Endothelial cell of umbilical vein (primary cell): ENCODE data around the gene ZNF763. TPM values are rescaled to one million over a fixed set of nuclear protein-coding genes. Genes with fewer than 3 reads are reported as not detected.

Source experiments
- BruUV-seq: library from RNA; stranded (reverse); fragments of 400-500 nt; replicated peaks from 2 replicates; lab custom pipeline; 2021; lab: Mats Ljungman, UMichigan
- CTCF ChIA-PET: fragments of 300-600, 350-600 bp; sonication (Branson Sonifier 250); formaldehyde crosslinking; loops from one replicate; lab custom pipeline; 2021; ENCODE audit warnings: antibody characterized with exemption, inconsistent platforms; lab: Charles Lee
- POLR2A ChIA-PET: fragments of 300-600, 350-600 bp; sonication (Branson Sonifier 250); formaldehyde crosslinking; loops from one replicate; lab custom pipeline; 2021; ENCODE audit warnings: antibody characterized with exemption, inconsistent platforms; lab: Charles Lee
- DNase-seq: peaks from one replicate; pipeline ENCODE4 v3.0.0-alpha.2; 2011; ENCODE audit warnings: low read depth, low spot score
- FAIRE-seq: peaks from 2 replicates; lab custom pipeline; 2011; peaks lifted over from hg19 to GRCh38; lab: Jason Lieb, UNC
- H2AFZ ChIP-seq: 2 replicates; pipeline ENCODE4 v1.6.0; 2012; ENCODE audit warnings: low read depth, low read length, control low read depth, inconsistent platforms
- H3K27ac ChIP-seq: 2 replicates; pipeline ENCODE4 v1.5.1; 2011; ENCODE audit warnings: low read depth, mild to moderate bottlenecking, control low read depth, low read length, moderate library complexity; ENCODE audit not compliant: insufficient read depth
- H3K27me3 ChIP-seq, 2 experiments: 2 replicates each; pipeline versions ENCODE4 v1.6.0 to v1.6.1; 2011; ENCODE audit warnings: low read length in 2 of 2, mixed read lengths in 1 of 2; ENCODE audit not compliant: control insufficient read depth in 2 of 2, insufficient read depth in 2 of 2
- H3K36me3 ChIP-seq, 2 experiments: 2 replicates in 1 of 2; 3 replicates in 1 of 2; pipeline ENCODE4 v1.5.1; 2011; ENCODE audit warnings: low read length in 2 of 2, mild to moderate bottlenecking in 1 of 2, moderate library complexity in 1 of 2; ENCODE audit not compliant: control insufficient read depth in 2 of 2, insufficient read depth in 2 of 2; ENCODE audit errors: extremely low read depth in 1 of 2
- H3K4me1 ChIP-seq: 3 replicates; pipeline ENCODE4 v1.5.1; 2011; ENCODE audit warnings: mild to moderate bottlenecking, low read length; ENCODE audit not compliant: control insufficient read depth, insufficient read depth; ENCODE audit errors: extremely low read depth
- H3K4me2 ChIP-seq: 2 replicates; pipeline ENCODE4 v1.6.1; 2011; ENCODE audit warnings: low read length, control low read depth, mixed read lengths; ENCODE audit not compliant: insufficient read depth
- H3K4me3 ChIP-seq, 3 experiments: fragments of 200-600 bp in 1 of 3; sonication (generic), shearing (Covaris generic) in 1 of 3; replicated peaks in 1 of 3; 2 replicates each; pipeline ENCODE4 v1.5.1; 2011 to 2016; ENCODE audit warnings: control low read depth in 3 of 3, low read length in 3 of 3, mild to moderate bottlenecking in 2 of 3, inconsistent platforms in 1 of 3, low read depth in 1 of 3, moderate library complexity in 1 of 3; ENCODE audit not compliant: insufficient read depth in 1 of 3
- H3K79me2 ChIP-seq: 2 replicates; pipeline ENCODE4 v1.6.0; 2012; ENCODE audit warnings: low read length, inconsistent platforms; ENCODE audit not compliant: control insufficient read depth, insufficient read depth
- H3K9ac ChIP-seq: replicated peaks from 2 replicates; pipeline ENCODE3; 2011; ENCODE audit warnings: low read length, control low read depth; ENCODE audit not compliant: insufficient read depth; ENCODE audit errors: extremely low read depth
- H3K9me1 ChIP-seq: replicated peaks from 3 replicates; pipeline ENCODE4 v1.6.0; 2011; ENCODE audit warnings: mild to moderate bottlenecking, low read length; ENCODE audit not compliant: control insufficient read depth, insufficient read depth; ENCODE audit errors: extremely low read depth
- H3K9me3 ChIP-seq: replicated peaks from 2 replicates; pipeline ENCODE4 v1.5.1; 2012; ENCODE audit warnings: low read length, inconsistent platforms; ENCODE audit not compliant: control insufficient read depth, insufficient read depth
- H4K20me1 ChIP-seq: replicated peaks from 2 replicates; pipeline ENCODE3; 2011; ENCODE audit warnings: mild to moderate bottlenecking, low read length; ENCODE audit not compliant: control insufficient read depth, insufficient read depth; ENCODE audit errors: extremely low read depth
- CTCF ChIP-seq, 2 donors: IDR thresholded peaks; 1 replicate in 1 of 2; 2 replicates in 1 of 2; pipeline ENCODE4 v1.5.1; 2011; ENCODE audit warnings: low read length in 2 of 2, mild to moderate bottlenecking in 2 of 2, moderate library complexity in 2 of 2, control low read depth in 1 of 2, inconsistent platforms in 1 of 2, low read depth in 1 of 2; ENCODE audit not compliant: insufficient read depth in 1 of 2; ENCODE audit errors: extremely low read depth in 1 of 2
- EZH2 ChIP-seq: IDR thresholded peaks from 2 replicates; pipeline ENCODE4 v1.6.1; 2012; ENCODE audit warnings: borderline replicate concordance, low read depth, mild to moderate bottlenecking, moderate library complexity, low read length, inconsistent platforms; ENCODE audit not compliant: severe bottlenecking
- FOS ChIP-seq: IDR thresholded peaks from 2 replicates; pipeline ENCODE4 v1.6.1; 2011; ENCODE audit warnings: mild to moderate bottlenecking, low read length, moderate library complexity, borderline replicate concordance; ENCODE audit not compliant: insufficient read depth
- GATA2 ChIP-seq: IDR thresholded peaks from 2 replicates; pipeline ENCODE4 v1.7.0; 2011; ENCODE audit warnings: low read depth, mild to moderate bottlenecking, moderate library complexity, mixed read lengths, low read length; ENCODE audit not compliant: insufficient read length, insufficient read depth
- JUN ChIP-seq: IDR thresholded peaks from 2 replicates; pipeline ENCODE4 v1.6.1; 2011; ENCODE audit warnings: borderline replicate concordance, low read depth; ENCODE audit not compliant: insufficient read length, insufficient read depth
- MAX ChIP-seq: IDR thresholded peaks from 2 replicates; pipeline ENCODE4 v1.6.1; 2011; ENCODE audit not compliant: insufficient read depth, insufficient read length
- MYC ChIP-seq: IDR thresholded peaks from one replicate; pipeline ENCODE4 v1.6.1; 2011; ENCODE audit warnings: mild to moderate bottlenecking, low read depth, low read length
- POLR2A ChIP-seq: IDR thresholded peaks from 2 replicates; pipeline ENCODE4 v1.6.1; 2012; ENCODE audit warnings: low read depth, mild to moderate bottlenecking, control low read depth, low read length
- POLR2AphosphoS5 ChIP-seq: IDR thresholded peaks from 2 replicates; pipeline ENCODE4 v1.6.1; 2012; ENCODE audit warnings: low read depth, mild to moderate bottlenecking, control low read depth, low read length, moderate library complexity; ENCODE audit not compliant: insufficient read depth
- dilution Hi-C: fragments of 300-500 bp; cut with MboI; formaldehyde crosslinking; loops from one replicate; pipeline ENCODE4 v1.15.0; 2019; ENCODE audit warnings: low sequenced_read_pairs; ENCODE audit not compliant: extremely low pct_ligation_motif_present
- intact Hi-C: fragments of 100-400 bp; cut with micrococcal nuclease; formaldehyde crosslinking; loops from one replicate; pipeline ENCODE4 v1.10.0; 2022
- polyA plus RNA-seq, 4 experiments: library from polyadenylated mRNA; depleted of rRNA in 3 of 4; stranded (reverse) in 3 of 4; unstranded in 1 of 4; fragments of >200 nt; gene quantifications; 2 replicates each; pipeline versions ENCODE4 v1.2.1 to v1.2.3, GENCODE V29; 2011 to 2012; ENCODE audit warnings: missing spikeins in 1 of 4
- total RNA-seq: library from RNA; stranded (reverse); gene quantifications from 2 replicates; pipeline ENCODE4 v1.2.3, GENCODE V29; 2021

The ZNF763 gene
- total and polyA plus RNA-seq, 2 donors (not counting 3 experiments of a cell fraction or from before 2014, with no cell fraction given) = 0.17 to 0.77 TPM

GRCh38 chr19:11942843-11943108, 22.1 kb upstream of the ZNF763 start:
- Histone ChIP-seq H3K79me2 (peaks cover 4% of the 10 kb centered on the region), H3K36me3 (no peaks in the 10 kb centered on the region), H2AFZ (no peak overlapping the region), H3K27ac (no peak overlapping the region), H3K9ac (no peak overlapping the region), H3K9me3 (peaks cover 8% of the 10 kb centered on the region), H3K27me3 (no peaks in the 10 kb centered on the region), H3K4me1 (no peaks in the 10 kb centered on the region), H3K9me1 (no peaks in the 10 kb centered on the region), H4K20me1 (no peaks in the 10 kb centered on the region), H3K4me3 (no peak overlapping the region), H3K4me2 (no peak overlapping the region)
- intact Hi-C loops (no loop called here), dilution Hi-C loops (no loop called here)
- no TSS peak for BruUV-seq
- DNase-seq = no peak
- ChIA-PET POLR2A (no interaction called here), CTCF (interaction anchor here (1.5 kb wide), 1 partner anchor 19 kb away, joined by 4 read pairs; no protein-coding TSS in a partner anchor)
- no peak for FAIRE-seq
- no peak for TF ChIP-seq GATA2
- no peak for TF ChIP-seq MAX
- no peak for TF ChIP-seq CTCF (IDR thresholded peaks at IDR 0.05; ENCODE audit: extremely low read depth in 1 of 2, insufficient read depth in 1 of 2, low read depth in 1 of 2, low read length in 2 of 2)
- no peak for TF ChIP-seq MYC
- no peak for TF ChIP-seq POLR2AphosphoS5
- no peak for TF ChIP-seq EZH2
- TF ChIP-seq JUN = no peak
- TF ChIP-seq POLR2A = no peak
- no peak for TF ChIP-seq FOS
